Measurements from ENCODE around the gene ARFGEF2.

GRCh38 chr20:48941467-48941866, 20.0 kb downstream of the ARFGEF2 start:
- TF ChIP-seq CTCF (IDR thresholded peaks at IDR 0.05; ENCODE audit: low read depth, low read length, missing input control) (no peak), ATF3 (IDR thresholded peaks at IDR 0.05) (no peak), HNF4A (conservative IDR thresholded peaks at IDR 0.05) (no peak), SP1 (IDR thresholded peaks at IDR 0.05) (no peak), REST (IDR thresholded peaks at IDR 0.05) (no peak), YY1 (IDR thresholded peaks at IDR 0.05) (no peak), GABPA (IDR thresholded peaks at IDR 0.05 in 1 of 2, conservative IDR thresholded peaks at IDR 0.05 in 1 of 2) (no peak), MAX (IDR thresholded peaks at IDR 0.05) (no peak), JUND (IDR thresholded peaks at IDR 0.05) (no peak), TAF1 (conservative IDR thresholded peaks at IDR 0.05) (no peak), ZBTB33 (IDR thresholded peaks at IDR 0.05) (no peak), RAD21 (IDR thresholded peaks at IDR 0.05) (no peak), EGR1 (IDR thresholded peaks at IDR 0.05; ENCODE audit: low read depth in 2 of 2) (no peak), RXRA (IDR thresholded peaks at IDR 0.05) (no peak)
